NCI-H2196 treated with DMSO at 0.1 percent for 48 hours (cell line): ENCODE data around the gene UBTF.

Experiments used
- DNase-seq: peaks from one replicate; lab custom pipeline; 2025; ENCODE audit not compliant: unreplicated experiment; lab: John Stamatoyannopoulos, UW

UBTF gene

DNA sequence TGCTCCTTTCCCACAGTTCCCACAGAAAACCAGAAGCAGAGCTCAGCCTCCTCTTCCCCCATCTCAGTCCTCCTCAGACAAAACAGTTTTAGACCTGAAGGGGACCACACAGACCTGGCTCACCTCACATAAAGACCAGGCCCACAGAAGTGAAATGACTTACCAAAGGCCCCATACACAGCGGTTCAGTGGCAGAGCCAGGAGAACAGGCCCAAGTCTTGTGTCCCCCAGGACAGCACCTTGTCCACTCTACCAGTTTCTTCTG, 5.3 kb downstream of the UBTF start:
- DNase-seq = no peak

DNA sequence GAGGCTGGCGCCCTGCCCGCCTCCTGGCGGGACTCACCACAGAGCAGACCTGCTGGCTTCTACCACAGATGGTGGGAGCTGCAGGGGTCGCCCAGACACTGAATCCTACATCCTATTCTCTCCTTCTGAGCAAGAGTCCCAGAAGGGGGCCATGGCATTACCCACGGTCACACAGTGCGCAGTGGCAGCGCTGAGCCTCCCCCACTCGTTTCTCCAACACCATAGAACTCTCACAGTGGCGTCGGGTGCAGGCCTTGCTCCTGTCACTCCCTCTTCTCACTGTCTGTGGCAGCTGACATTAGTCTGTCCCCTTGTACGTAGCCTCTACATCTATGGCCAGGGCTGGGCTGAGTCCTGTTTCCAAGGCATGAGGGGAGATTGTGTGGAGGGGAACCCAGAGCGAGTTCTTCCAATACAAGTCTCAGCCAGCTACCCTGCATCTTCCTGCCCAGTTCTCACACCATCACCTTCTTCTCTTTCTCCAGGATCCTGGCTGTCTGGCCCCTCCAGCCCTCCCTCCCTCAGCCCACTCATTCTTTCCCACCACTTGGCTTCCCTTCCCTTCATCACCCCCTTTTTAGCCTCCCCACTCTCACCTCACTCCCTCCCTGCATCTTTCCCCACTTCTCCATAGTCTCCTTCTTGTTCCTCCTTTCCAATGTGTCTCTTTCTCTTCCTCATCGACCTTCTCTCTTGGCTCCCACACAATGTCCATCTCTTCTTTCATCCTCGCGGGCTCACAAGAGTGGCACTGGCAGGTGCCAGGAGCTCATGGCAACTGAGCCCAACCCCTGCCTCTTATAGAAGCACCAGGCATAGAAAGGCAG, 5.9 kb downstream of the UBTF start:
- no peak for DNase-seq

DNA sequence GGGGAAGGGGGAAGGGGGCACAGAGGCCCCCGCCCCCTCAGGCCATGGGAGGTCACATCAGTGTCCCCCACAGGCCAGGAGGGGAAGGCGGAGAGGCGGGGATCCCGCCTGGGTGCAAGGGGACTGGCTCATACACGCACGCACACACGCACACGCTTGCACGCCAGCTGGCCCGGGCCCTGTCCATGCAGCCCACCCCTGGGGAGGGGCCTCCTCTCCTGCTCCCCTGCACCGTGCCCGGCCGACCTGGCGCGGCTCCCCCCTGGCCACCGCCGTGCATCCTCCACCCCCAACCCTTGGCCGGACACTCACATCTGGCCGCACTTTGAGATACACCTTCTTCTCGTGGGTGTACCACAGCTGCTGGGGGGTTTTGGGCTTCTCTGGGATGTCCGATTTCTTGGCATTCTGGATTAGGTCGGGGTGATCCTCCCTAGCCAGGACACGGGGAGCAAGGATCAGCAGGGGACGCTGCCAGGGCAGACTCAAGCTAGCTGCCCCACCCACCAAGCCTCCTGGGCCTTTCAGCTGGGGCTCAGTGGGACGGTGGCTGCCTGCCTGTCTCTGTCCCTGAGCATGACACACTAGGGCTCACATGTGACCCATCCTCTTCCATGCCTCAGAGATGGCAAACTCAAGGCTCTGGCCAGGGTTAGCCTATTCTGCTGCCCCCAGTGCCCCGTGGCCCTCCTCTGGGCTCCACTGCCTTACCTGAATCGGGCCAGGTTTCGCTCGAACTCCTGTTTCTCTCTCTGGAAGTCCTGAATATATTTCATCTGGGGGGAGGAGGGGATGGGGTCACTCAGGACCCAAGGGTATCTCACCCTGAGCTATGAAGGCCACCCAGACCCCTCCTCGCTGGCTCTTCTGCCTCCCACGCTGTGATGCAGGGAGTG, 6.7 kb downstream of the UBTF start:
- DNase-seq = no peak

DNA sequence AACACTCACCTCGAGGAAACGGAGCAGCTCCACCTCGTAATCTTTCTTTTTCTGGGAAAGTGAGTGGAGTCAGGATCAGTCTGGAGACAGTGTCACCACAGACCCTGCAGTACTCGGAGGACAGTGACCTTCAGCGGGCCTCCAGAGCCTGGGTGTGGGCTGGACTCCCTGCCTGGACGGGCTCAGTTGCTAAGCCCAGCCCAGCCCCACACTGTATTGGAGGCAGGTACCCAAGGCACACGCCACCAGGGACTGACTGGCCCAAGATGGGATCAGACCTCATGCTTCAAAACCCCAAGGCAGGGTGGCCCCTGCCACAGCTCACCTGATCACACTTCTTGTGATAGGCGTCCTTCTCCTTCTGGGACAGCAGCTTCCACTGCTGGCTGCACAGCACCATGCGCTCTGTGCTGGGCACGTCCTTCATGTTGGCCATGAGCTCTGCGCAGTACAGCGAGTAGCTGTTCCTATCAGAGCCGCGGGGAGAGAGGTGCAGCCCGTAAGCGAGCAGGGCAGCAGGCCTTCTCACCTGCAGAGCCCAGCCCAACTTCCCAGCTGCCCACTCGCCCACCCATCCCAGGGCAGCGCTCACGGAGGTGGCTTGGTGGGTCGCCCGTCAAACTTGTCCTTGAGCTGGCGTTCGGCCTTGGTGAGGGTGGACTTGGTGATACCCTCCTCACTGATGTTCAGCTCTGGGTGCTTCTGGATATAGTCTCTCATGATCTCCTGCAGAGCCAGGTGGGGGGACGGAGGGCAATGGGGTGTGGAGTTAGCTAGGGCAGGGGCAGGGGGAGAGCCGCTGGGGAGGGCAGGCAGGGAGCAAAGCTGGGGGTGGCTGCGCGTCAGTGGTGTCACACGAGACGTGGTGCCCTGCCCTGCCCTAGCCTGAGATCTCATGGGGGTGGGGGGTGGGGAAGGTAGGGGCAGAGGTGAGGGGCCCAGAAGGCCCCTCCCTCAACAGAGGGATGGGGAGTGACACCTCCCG, 7.9 kb downstream of the UBTF start:
- no peak for DNase-seq

DNA sequence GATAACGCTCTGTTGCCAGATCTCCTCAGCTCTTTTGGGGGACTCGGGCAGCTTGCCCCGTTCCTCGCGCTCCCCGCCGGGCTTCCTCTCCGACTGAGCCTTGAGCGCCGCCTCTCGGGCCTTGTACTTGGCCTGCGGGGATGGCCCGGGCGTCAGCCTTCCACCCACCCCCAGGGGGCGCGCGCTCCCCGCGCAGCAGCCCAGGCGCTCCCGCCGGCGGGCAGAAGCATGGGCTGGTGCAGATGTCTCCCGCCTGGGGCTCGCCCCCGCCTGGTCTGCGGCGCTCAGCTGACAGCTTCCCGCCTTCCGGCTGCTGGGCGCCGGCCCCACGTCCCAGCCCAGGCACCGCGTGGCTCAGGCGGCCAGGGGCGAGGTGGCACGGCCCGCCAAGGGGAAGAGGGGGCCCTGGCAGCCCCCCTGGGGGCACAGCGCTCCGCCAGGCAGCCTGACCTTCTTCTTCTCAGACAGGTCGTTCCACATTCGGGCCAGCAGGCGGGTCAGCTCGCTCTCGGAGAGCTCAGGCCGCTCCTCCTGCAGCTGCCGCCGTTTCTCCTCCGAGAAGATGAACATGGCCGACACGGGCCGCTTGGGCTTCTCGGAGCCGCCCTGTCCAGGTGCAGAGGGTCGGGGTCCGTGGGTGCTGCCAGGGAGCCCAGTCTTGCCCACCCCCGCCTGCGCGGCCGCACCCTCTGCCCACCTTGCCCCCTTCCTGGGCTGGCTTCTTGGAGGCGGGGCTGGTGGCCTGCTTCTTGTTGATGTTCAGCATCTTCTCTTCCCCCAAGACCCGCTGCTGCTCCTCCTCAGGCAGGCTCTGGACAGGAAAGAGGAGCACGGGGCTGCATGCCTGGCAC, 8.9 kb downstream of the UBTF start:
- DNase-seq = no peak

DNA sequence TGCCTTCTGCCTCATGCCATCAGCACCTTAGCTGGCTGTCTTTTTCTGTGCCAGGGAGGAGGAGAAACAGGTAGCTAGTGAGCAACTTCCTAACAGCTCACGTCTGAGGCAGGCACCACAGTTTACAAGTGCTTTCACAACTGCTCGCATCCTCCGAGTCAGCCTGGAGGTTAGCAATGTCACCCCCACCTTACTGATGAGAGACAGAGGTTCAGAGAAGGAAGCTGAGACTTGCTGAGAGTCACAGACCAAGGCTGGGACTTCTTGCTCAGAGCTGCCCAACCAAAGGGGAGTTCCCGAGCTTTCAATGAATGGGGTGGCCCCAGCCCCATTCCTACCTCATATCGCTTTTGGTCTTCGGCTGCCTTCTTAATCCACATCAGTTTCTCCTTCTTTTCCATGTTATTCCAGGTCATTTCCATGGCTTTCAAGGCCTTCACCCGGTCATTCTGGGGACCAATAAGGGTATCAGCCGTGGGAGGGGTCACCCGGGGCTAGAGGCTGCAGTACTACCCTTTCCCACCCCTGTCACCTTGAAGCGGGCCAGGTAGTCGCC, 9.6 kb downstream of the UBTF start:
- DNase-seq = no peak

DNA sequence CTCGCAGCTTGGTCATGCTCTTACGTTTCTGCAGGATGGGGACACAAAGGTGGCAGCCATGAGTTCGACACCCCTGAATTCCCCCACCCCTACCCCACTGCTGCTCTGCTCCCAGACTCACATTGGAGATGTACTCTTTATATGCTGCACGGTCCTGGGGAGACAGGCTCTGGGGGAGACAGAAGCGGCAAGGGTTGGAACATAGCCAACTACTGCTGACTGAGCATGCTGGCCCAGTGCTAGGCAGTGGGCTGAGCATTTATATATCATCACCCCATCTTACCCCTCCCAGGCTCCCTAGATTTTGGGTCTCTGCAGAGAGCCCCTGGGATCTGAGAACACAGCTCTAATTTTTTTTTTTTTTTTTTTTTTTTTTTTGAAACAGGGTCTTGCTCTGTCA, 11.7 kb downstream of the UBTF start:
- no peak for DNase-seq

DNA sequence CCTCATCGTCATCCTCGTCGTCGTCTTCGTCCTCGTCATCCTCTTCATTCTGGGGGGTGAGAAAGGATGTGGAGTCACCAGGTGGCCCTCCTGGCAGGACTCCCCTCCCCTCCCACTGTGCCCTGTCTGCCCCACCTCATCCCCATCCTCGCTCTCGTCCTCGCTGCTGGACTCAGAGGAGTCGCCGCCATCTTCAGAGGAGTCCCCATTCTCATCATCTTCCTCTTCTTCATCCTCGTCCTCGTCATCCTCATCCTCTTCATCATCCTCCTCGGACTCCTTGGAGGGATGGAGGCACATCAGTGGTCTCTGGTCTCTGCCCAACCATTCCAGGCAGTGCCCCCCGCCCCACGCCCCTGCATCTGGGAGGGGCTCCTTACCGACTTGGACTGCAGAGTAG, 12.2 kb downstream of the UBTF start:
- DNase-seq = no peak

DNA sequence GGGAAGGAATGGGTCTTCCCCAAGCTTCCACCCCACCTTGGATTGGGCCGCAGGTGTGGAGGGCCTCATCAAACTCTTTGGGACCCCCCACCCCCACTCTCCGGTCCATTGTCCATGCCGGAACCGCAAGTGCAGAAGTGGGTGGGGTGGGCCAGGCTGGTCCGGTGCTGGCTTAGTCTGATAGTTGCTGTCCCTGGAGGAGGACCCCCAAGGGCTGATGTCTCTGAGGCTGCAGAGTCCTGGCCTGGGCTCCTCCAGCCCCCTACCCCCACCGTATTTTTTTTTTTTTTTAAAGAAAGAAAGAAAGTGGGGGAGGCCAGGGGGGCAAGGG, 12.7 kb downstream of the UBTF start:
- no peak for DNase-seq

DNA sequence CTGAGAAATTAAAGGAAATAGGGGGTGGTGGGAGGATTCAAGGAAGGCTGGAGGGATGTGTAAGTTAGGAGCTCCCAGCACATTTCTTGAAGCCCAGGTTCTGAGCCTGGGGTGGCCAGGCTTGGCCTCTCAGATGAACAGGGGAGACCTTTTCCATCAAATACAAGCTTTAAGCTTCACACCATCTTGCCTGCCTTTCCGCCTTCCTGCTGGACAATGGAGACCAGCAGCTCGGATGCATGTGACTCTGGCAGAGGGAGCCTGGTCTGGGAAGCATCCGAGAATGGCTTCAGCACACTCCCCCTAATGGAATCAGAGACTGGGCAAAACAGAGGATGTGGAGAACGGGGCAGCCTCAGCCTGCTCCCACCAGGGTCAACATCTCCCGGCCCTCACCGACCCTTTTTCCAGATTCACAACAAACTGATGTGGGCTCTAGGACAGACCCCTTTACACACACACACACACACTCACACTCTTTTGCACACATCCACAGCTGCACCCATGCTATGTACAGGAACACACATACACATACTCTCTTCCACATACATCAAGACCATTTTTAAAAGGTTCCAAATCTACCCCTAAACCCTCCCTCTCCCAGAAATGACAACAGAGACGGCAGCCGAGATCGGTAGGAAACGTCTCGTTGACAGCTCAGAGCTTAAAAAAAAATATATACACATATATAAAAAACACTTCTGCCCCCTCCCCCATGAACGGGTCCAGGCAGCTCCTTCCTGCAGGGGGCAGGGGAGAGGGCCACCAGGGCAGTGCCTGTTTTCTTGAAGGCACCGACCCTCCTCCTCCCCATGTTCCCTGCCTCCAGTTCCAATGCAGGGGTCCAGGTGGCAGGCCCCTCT, 13.3 kb downstream of the UBTF start:
- no peak for DNase-seq

DNA sequence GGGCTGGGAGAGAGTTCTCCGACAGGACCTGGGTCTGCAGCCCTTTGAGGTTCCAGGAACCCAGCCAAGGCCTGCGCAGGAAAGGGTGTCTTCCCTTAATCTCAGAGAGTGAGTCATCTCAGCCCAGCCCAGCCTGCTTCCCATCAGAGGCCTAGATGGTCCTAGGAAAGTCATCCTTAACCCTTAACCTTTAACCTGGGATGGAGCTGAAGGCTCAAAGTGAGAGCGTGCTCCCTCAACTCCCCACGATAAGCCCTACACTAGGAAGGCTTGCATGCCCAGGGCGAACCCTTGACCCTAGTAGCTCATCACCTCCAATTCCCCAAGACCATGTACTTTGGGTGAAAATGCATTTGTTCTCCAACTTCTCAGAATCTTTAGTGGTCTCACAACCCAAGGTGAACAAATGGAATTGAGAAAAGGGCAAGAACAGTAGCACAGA, 15.0 kb downstream of the UBTF start:
- DNase-seq = no peak

DNA sequence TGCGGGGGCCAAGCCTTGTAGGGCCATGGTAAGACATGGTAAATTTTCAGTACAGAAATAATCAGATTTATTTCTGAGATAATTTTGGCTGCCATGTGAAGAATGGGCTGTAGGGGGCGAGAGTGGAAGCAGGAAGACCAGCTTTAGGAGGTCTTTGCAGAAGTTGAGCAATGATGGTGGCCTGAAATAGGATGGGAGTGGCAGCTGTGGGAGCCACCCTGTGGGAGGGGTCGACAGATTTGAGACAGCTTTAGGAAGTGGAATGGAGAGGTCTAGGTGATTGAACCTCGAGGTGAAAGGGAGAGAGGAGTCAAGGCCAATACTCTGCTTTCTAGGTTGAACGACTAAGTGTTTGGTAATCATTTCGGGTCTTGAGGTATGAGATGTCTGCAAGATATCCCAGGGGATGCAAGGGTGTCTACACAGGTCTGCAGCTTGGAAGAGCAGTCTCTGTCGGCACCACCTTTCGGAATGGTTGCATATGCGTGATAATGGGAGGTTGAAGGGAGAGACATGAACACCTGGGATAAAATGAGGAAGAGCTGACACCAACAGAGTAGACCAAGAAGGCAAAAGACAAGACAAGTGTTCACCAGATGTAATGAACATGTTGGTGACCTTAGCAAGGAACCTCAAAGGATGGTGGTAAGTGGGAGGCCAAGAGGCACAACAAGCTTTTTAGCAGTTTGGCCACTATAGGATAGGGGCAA, 15.6 kb downstream of the UBTF start:
- no peak for DNase-seq

DNA sequence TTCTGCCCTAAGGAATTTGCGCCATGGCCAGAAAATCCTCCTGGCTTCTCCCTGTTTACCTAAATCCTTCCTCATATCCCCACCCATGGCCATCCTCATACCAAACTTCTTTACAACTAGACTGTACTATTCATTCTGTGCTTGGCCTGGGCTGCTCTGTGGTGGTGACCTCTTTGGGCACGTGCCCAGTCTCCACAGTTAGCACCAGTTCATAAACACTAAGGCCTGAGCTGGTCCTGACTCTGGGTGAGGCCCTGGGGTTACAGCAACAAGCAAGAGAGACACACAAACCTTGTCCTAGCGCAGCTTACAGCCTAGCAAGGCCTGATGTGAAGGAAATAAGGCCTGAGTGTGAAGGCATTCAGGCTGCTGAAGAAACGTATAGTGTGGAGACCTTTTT, 16.7 kb downstream of the UBTF start:
- no peak for DNase-seq

DNA sequence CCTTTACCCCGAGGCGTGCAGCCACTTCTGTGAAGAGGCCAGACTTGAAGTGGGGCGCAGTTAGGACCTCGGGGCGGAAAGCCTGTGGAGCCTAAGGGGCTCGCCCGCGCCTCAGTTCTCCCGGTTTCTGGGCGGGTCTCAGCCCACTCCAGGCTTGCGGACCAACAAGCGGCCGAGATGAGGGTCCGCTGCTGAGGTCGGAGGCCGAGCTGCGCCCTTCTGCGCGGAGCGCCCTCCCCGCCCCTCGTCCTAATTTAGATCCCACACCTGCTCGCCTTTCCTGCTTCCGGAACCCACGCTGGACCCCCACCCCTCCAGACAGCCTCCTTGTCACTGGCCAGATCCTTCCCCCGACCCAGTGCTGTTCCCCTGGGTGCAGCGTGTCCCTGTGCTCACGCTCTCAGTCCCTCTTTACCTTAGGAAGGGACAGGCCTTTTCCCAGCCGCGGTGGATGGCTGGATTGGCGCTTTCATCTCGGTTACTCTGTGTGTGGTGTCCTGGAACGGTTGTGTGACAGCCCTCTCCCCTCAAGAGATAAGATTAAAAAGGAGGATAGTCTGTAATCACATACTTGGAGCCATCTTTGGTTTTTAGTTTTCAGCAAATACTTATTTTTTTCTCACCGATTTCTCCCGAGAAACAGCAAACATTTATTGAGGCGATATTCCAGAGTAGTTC, 18.9 kb downstream of the UBTF start:
- no peak for DNase-seq

DNA sequence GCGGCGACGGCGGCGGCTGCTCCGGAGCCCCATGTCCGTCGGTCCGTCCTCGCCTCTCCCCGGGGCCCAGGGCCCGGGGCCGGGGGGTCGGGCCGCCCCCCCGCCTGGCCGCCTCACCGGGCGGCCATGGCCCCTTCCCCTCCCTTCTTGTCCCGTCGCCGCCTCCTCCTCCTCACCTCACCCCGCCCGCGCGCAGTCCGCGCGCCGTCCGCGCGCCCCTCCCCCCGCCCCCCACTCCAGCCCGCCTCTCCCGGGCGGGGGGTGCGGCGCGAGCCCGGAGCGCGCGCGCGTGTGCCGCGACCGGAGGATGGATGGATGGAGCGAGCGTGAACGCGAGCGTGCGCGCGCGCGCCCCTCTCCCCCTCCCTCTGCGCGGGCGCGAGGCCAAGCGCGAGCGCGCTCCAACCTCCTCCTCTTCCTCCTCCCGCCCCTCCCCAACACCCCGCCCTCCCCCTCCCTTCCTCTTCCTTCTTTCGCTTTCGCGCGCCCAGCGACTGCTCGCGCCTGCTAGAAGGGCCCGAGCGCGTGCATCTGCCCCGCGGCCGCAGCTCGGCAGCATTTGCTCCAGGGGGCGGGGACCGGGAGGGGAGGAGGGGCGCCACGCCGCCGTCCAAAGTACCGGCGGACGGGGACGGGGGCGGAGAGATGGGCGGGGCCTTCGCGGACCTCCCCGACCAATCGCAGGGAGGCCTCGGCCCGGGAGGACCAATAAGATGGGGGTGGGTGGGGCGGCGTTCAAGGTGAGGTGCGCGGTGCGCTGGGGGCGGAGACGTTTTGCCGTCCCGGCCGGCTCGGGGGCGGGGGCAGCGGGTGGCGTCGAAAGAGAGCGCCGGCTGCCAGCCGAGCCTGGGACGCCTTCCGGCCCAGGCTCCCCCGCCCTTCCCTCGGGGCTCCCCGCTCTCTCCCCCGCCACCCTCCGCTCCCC, 19.7 kb downstream of the UBTF start, which contains the start of gene ATXN7L3:
Gene ATXN7L3 (minus strand): TSS at position 332 of the 925 bp plus-strand sequence. CDS start 1,814 bp downstream, outside the sequence.
- peak; percentile 96 for DNase-seq

DNA sequence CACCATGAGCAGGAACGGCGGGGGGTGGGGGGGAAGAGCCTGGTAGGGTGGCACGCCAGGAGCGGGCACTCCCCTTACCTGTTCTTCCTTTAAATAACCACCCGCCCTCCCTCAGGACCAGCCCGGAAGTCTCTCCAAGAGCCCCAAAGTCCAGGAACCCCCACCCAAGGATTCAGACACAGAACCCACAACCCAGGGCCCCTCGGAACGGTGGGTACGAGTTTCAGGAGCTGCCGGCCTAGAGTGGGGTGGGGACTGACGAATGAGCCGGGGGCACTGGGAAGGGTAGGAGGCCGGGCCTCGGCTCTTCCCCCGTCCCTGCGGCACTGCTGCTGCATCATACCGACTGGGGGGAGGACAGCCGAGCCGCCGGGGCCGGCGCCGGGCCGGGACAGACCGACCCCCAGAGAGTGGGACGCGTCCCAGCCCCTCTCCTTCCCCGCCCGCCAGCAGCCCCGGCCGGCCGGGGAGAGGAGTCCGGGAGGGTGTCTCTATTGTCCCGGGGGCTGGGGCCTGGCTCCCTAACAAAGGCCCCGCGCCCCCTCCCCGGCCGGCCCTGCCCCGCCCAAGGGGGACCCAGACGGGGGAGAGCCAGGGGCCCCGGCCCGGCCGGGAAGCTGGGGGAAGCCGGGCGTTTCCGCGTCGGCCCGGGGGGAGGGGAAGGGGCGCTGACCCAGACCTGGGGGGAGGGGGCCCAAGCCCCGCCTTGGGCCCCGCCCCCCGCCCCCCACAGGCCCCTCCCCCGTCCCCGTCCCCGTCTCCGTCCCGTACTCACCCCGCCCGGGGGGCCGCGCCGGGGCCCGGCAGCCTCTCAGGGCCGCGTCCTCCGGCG, 20.5 kb downstream of the UBTF start:
- peak; percentile 29 for DNase-seq
